ENCODE results near the gene PNMA8C. TPM values are rescaled to one million over a fixed set of nuclear protein-coding genes. Genes with fewer than 3 reads are reported as not detected.

The PNMA8C gene
- polyA plus RNA-seq, 1 of the 3 experiments (the other 2 are of a cell fraction): 1.3 TPM

DNA sequence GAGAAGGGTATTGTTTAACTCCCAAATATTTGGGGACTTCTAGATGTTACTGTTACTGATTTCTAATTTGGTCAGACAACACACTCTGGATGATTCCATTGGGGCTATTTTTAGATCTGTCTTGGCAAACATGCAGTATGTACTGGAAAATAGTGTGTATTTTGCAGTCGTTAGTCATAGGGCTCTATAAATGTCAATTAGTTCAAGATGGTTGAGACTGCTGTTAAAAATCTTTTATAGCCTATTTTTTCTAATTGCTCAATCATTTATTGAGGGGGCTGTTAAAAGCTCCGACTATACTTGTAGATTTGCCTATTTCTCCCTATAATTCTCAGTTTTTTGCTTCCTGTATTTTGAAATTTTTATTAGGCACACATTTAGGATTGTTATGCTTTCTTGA lies 50.5 kb downstream of the PNMA8C start:
- H2AFZ ChIP-seq (ENCODE audit: low read depth): no peak overlapping the region
- ChIA-PET POLR2A (no interaction called here), CTCF (interaction anchor here (0.8 to 2.1 kb wide), 6 partner anchors 17 to 152 kb away, joined by 3 to 5 read pairs (median 4); no protein-coding TSS in a partner anchor)
- peaks cover 11 to 29% of the 10 kb centered on the region in 2 experiments for H3K4me1 ChIP-seq (ENCODE audit: control insufficient read depth in 1 of 2, insufficient read depth in 2 of 2, low read depth in 1 of 2, low read length in 1 of 2)
- peak overlapping the region; percentile 39; the same call in 1 of the 2 replicates for H3K4me2 ChIP-seq
- no peak overlapping the region; the same call in 1 of the 2 replicates for H3K9ac ChIP-seq
- H3K9me2 ChIP-seq: no peaks in the 10 kb centered on the region
- DNase-seq: no peak
- peak overlapping the region; percentile 18 to 79; a peak in 3 of 4 replicates for H3K27ac ChIP-seq (ENCODE audit: low read depth in 2 of 2, low read length in 1 of 2)
- peaks cover 46 to 61% of the 10 kb centered on the region in 2 experiments for H3K36me3 ChIP-seq (replicated peaks in 1 of 2; ENCODE audit: control insufficient read depth in 1 of 2, insufficient read depth in 2 of 2, low read length in 1 of 2)
- H3K79me2 ChIP-seq (ENCODE audit: insufficient read depth): peaks cover 46% of the 10 kb centered on the region
- no peak overlapping the region for H3K4me3 ChIP-seq (ENCODE audit: low read depth in 2 of 2, low read length in 1 of 2)
- no peaks in the 10 kb centered on the region for H3K9me3 ChIP-seq
- no peaks in the 10 kb centered on the region for H3K27me3 ChIP-seq (ENCODE audit: insufficient read depth)
- WGBS (ENCODE audit: low lambda C conversion rate): 19% methylated on average over 2 of the region's 2 CpGs
- H3F3A ChIP-seq (replicated peaks; ENCODE audit: insufficient read depth): peaks cover 19% of the 10 kb centered on the region
- H4K20me1 ChIP-seq (ENCODE audit: insufficient read depth): peaks cover 27% of the 10 kb centered on the region
- no peak for TF ChIP-seq SMC3 (IDR thresholded peaks at IDR 0.05; ENCODE audit: low read depth, low read length)
- TF ChIP-seq TAF1 (IDR thresholded peaks at IDR 0.05; ENCODE audit: borderline replicate concordance, low read depth, low read length): no peak
- TF ChIP-seq RFX5 (IDR thresholded peaks at IDR 0.05; ENCODE audit: low read length): no peak
- TF ChIP-seq MXI1 (IDR thresholded peaks at IDR 0.05; ENCODE audit: low read depth, low read length): no peak
- TF ChIP-seq, protein P1, sequence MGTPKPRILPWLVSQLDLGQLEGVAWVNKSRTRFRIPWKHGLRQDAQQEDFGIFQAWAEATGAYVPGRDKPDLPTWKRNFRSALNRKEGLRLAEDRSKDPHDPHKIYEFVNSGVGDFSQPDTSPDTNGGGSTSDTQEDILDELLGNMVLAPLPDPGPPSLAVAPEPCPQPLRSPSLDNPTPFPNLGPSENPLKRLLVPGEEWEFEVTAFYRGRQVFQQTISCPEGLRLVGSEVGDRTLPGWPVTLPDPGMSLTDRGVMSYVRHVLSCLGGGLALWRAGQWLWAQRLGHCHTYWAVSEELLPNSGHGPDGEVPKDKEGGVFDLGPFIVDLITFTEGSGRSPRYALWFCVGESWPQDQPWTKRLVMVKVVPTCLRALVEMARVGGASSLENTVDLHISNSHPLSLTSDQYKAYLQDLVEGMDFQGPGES (IDR thresholded peaks at IDR 0.05; ENCODE audit: low read depth, low read length): no peak
- TF ChIP-seq GABPA (IDR thresholded peaks at IDR 0.05; ENCODE audit: low read depth): no peak
- TF ChIP-seq ELF1 (IDR thresholded peaks at IDR 0.05): no peak
- TF ChIP-seq YY1 (IDR thresholded peaks at IDR 0.05; ENCODE audit: low read depth): no peak
- no peak for TF ChIP-seq RAD21 (IDR thresholded peaks at IDR 0.05; ENCODE audit: low read length)
- TF ChIP-seq FOXJ3 (CRISPR knock-in tag; IDR thresholded peaks at IDR 0.05): no peak
- no peak for TF ChIP-seq CHD2 (IDR thresholded peaks at IDR 0.05; ENCODE audit: low read length, partially characterized antibody)
- TF ChIP-seq USF1 (IDR thresholded peaks at IDR 0.05; ENCODE audit: borderline replicate concordance, low read depth): no peak
- TF ChIP-seq NFIC (IDR thresholded peaks at IDR 0.05; ENCODE audit: borderline replicate concordance): peak; percentile 61; the same call in 1 of the 2 replicates
- TF ChIP-seq, protein P2, sequence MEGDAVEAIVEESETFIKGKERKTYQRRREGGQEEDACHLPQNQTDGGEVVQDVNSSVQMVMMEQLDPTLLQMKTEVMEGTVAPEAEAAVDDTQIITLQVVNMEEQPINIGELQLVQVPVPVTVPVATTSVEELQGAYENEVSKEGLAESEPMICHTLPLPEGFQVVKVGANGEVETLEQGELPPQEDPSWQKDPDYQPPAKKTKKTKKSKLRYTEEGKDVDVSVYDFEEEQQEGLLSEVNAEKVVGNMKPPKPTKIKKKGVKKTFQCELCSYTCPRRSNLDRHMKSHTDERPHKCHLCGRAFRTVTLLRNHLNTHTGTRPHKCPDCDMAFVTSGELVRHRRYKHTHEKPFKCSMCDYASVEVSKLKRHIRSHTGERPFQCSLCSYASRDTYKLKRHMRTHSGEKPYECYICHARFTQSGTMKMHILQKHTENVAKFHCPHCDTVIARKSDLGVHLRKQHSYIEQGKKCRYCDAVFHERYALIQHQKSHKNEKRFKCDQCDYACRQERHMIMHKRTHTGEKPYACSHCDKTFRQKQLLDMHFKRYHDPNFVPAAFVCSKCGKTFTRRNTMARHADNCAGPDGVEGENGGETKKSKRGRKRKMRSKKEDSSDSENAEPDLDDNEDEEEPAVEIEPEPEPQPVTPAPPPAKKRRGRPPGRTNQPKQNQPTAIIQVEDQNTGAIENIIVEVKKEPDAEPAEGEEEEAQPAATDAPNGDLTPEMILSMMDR (IDR thresholded peaks at IDR 0.05): no peak
- no peak for TF ChIP-seq RCOR1 (IDR thresholded peaks at IDR 0.05; ENCODE audit: low read length)
- TF ChIP-seq EP300 (IDR thresholded peaks at IDR 0.05; ENCODE audit: borderline replicate concordance in 1 of 2, low read depth in 1 of 2, low read length in 1 of 2): 0 out of 4 replicates have a peak, but pooled peaks of 1 of the 2 experiments have one; percentile 23
- TF ChIP-seq FOSL2 (IDR thresholded peaks at IDR 0.05; ENCODE audit: borderline replicate concordance, low read depth): peak; percentile 51; the same call in 1 of the 2 replicates
- no peak for TF ChIP-seq NRF1 (IDR thresholded peaks at IDR 0.05; ENCODE audit: low read depth, low read length)
- TF ChIP-seq TEAD4 (IDR thresholded peaks at IDR 0.05; ENCODE audit: borderline replicate concordance, insufficient read depth): no peak
- no peak for TF ChIP-seq RXRA (IDR thresholded peaks at IDR 0.05; ENCODE audit: borderline replicate concordance, low read depth)
- TF ChIP-seq, protein P3, sequence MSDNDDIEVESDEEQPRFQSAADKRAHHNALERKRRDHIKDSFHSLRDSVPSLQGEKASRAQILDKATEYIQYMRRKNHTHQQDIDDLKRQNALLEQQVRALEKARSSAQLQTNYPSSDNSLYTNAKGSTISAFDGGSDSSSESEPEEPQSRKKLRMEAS (IDR thresholded peaks at IDR 0.05; ENCODE audit: low read depth): no peak
- TF ChIP-seq GATA2 (CRISPR knock-in tag; IDR thresholded peaks at IDR 0.05): no peak
- no peak for TF ChIP-seq USF2 (IDR thresholded peaks at IDR 0.05; ENCODE audit: borderline replicate concordance, low read depth, low read length)
- TF ChIP-seq, protein P4, sequence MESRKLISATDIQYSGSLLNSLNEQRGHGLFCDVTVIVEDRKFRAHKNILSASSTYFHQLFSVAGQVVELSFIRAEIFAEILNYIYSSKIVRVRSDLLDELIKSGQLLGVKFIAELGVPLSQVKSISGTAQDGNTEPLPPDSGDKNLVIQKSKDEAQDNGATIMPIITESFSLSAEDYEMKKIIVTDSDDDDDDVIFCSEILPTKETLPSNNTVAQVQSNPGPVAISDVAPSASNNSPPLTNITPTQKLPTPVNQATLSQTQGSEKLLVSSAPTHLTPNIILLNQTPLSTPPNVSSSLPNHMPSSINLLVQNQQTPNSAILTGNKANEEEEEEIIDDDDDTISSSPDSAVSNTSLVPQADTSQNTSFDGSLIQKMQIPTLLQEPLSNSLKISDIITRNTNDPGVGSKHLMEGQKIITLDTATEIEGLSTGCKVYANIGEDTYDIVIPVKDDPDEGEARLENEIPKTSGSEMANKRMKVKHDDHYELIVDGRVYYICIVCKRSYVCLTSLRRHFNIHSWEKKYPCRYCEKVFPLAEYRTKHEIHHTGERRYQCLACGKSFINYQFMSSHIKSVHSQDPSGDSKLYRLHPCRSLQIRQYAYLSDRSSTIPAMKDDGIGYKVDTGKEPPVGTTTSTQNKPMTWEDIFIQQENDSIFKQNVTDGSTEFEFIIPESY (IDR thresholded peaks at IDR 0.05; ENCODE audit: borderline replicate concordance, low read depth): no peak
- TF ChIP-seq TCF12 (IDR thresholded peaks at IDR 0.05): peak; percentile 72
- 0 out of 2 replicates have a peak, but pooled peaks have one; percentile 19 for TF ChIP-seq JUND (IDR thresholded peaks at IDR 0.05)
- peak; percentile 23; the same call in 1 of the 2 replicates for TF ChIP-seq PBX3 (IDR thresholded peaks at IDR 0.05)

All from SK-N-SH (cell line).